HG03575 (cell line): ENCODE data around the gene PEAK1.
"Not testable (repeated sequence)": the region's sequence is repeated elsewhere in the genome, so short reads cannot be mapped to it uniquely, and the experiment has no call there.

Experiments
- ATAC-seq: cut with Tn5 transposase; IDR thresholded peaks from one replicate; pipeline ENCODE4 v1.9.1; 2021; ENCODE audit not compliant: unreplicated experiment, insufficient number of reproducible peaks, low FRiP score; ENCODE audit errors: extremely low read depth

Gene PEAK1

GRCh38 chr15:77208241-77208640 lies 211.7 kb downstream of the PEAK1 start:
- no peak for ATAC-seq

DNA sequence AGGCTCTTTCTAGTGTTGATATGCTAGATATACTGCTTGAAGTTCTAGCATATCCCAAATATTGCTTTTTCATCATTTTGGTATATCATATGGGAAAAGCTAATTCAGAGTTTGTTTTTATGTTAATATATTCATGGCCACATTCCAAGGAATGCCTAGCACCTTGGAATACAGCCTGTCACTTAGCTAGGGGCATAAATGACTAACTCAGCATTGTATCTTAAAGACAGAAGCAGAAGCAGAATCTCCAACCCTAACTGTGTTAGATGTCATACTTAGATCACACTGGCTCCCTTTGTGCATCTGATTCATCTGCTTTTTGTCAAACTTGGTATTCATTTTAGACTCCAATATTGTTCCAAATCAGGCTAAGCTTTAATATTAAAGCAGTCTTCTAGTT lies 218.2 kb downstream of the PEAK1 start:
- no peak for ATAC-seq

- no peak for ATAC-seq
Measured at GRCh38 chr15:77196381-77196780, 223.5 kb downstream of the PEAK1 start.

GRCh38 chr15:77195586-77195985 lies 224.3 kb downstream of the PEAK1 start:
- no peak for ATAC-seq

DNA sequence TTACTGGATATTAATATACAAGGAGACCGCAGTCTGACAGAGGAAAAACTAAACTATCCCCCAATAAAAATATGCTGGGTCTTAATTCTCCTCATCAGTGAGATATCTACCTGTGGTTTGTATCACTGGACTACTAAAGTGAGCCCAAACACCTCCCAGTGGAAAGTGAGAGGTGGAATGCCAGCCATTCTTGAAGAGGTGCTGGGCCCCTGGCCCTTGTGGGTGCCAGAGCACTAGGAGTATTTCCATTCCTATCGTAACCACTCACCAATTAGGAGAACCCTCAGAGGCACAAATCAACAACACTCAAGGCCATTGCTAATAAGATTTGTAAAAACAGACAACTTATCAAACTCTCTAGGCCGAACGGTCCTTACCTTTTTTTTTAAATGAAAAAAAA lies 227.5 kb downstream of the PEAK1 start:
- no peak for ATAC-seq

- ATAC-seq = no peak
Measured at GRCh38 chr15:77191230-77191834, 228.6 kb downstream of the PEAK1 start.

DNA sequence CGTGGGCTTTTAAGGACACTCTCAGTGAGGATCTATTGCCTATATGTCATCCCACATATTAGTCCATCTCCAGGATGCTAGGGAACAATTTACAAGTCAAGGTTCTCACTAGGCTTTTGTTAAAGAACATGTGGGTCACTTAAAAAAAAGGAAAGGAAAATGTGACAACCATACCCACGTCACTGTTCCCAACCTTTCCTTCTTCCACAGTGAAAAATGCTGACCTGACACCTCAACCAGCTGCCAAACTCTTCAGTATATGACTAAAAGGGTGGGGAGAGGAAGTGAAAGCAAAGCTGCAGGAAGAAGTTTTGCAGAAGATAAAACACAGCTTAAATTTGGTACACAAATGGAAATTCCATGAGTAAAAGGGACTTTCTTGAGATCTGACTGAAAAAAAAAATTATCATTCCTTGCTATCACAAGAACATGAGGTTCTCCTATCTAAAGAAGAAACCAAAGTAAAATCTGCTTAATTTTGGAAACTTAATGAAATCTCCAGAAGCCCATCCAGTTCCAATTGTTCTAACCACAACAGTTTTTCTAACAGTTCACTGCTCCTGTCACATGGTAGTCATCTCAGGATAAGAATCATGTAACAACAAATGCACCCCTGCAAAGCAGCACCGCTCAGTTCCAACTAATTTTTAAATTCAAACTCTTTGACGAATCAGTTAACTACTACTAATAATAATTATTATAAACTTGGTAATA lies 232.0 kb downstream of the PEAK1 start:
- ATAC-seq = no peak

DNA sequence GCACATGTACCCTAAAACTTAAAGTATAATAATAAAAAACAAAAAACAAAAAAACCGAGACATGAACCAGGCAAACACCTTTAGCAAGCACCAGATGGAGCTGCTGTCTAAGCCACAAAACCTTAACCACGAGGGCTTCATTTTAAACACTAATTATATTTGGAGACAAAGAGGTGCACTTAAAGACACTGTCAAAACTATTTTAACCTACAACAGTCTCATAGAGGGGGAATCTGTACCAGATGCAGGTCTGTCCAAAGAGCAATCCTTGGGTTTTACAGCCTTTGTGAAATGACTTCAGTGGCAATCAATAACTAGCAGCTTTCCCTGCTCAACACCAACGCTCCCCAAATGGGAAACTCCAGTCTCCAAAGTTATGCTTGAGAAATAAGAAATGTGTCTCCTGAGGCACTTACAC lies 233.3 kb downstream of the PEAK1 start:
- no peak for ATAC-seq

DNA sequence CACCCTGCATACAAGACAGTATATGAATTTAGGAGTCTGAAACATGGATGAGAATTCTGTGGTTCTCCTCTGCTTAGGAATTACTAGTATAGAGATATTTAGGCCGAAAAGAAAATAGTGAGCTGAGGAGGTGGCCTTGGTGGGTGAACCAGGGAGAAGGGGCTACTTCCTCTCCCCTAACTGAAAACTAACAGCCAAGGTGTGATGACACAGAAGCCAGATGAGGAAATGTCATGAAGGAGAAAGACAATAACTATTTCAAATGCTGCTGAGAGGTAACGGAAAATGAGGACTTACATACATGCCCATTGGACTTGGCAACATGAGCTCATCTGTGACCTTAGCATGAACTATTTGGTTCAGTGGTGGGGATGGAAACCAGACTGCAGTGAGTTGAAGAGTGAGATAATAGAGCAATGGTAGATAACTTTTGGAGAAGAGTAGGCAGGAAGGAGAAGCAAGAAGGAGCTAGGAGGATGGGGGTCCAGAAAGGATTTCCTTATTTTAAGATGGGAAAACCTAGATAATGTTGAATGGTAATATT lies 234.6 kb downstream of the PEAK1 start:
- no peak for ATAC-seq

- not testable (repeated sequence) for ATAC-seq
Measured at GRCh38 chr15:77184352-77184751, 235.6 kb downstream of the PEAK1 start.

- no peak for ATAC-seq
Measured at GRCh38 chr15:77183066-77183465, 236.8 kb downstream of the PEAK1 start.

DNA sequence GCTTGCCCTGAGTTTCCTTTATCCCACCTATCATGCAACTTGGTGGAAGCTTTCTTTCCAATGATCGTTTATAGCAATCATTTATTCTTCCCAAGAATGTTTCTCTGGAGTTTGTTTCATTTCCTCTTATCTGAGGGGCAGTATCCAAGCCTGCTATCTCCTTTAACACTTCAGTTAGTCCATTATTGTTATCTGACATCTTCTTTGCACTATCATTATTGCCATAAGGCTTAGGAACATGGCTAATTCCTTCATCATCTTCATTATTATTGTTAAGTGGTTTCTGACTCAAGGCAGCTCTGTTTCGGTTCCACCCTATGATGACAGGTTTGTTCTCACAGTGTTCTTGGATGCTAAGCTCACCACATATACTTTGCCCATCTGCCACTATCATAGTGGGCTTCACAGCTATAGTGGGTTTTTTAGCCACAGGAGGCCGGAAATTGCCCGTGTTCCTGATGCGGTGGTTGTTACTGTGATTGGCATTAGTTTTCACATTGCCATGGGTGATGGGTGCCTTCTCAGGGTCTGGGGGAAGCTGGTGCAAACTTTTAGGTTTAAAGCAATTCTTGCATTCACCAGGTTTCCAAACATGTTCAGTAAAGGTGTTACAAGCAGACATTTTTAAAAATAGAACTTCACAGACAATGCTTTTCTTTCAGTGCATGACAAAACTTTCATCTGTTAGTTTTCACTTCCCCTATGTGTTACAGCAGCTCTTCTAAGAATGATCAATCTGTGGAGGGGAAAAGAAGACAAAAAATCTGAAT lies 238.4 kb downstream of the PEAK1 start:
- no peak for ATAC-seq

GRCh38 chr15:77180757-77181156 lies 239.1 kb downstream of the PEAK1 start:
- ATAC-seq = no peak

GRCh38 chr15:77180270-77180669 lies 239.6 kb downstream of the PEAK1 start:
- no peak for ATAC-seq

DNA sequence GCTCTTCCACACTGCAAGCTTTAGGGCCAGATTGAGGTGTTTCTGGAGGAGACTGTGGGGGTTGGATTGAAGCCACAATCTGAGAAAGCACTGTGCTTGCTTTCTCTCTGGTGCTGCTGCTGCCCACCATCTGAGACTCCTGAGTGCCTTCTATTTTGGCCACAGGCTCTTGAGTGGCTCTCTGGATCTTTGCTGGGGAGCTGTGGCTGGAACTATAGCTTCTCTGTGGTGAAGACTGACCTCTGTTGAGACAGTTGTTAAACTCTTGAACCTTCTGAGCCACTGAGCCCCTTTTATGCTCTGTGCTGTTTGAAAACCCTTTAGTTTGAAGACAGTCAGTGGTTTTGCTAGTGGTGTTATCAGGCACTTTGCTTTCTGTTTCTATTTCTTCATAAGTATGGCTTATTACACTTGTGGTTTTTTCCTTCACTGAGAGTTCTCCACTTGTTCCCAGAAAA lies 240.3 kb downstream of the PEAK1 start:
- no peak for ATAC-seq

GRCh38 chr15:77178411-77178810 lies 241.5 kb downstream of the PEAK1 start:
- no peak for ATAC-seq

DNA sequence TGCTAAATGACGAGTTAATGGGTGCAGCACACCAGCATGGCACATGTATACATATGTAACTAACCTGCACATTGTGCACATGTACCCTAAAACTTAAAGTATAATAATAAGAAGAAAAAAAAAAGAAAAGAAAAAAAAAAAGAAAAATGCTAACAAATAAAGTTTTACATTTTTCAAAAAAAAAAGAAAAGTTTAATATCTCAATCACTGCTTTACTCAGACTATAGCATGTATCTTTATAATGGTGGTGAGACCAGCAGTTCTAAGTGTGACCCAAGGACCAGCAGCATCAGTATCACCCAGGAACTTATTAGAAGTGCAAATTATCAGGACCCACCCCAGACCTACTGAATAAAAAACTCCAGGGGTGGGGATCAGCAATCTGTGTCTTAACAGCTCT lies 243.8 kb downstream of the PEAK1 start:
- ATAC-seq = not testable (repeated sequence)

- ATAC-seq = no peak
Measured at GRCh38 chr15:77173487-77173886, 246.4 kb downstream of the PEAK1 start.

DNA sequence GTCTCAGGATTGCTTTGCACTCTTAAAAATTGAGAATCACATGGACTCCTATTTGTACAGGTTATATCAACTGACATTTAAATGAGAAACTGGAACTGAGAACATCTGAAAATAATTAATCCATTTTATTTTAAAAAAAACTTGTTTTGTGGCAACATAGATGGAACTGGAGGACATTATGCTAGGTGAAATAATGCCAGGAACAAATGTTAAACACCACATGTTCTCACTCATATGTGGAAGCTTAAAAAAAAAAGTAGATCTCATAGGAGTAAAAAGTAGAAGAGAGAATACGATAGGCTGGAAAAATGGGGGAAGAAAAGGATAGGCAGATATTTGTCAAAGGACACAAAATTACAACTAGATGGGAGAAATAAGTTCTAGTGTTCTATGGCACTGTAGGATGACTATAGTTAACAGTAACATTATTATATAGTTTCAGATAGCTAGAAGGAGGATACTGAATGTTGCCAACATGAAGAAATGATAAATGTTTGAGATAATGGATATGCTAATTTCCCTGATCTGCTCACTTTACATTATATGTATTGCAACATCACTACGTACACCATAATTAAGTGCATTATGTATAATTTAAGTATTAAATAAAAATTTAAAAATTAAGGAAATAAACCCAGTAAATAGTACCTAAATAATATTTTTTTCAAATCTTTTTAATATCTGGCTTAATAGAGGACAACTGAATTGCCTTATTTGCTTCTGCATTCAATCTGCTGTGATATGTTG lies 248.5 kb downstream of the PEAK1 start:
- ATAC-seq = no peak
